ENCODE measurements around the gene LARP4B.
A peak's percentile ranks its signal among the peaks of the same experiment; 100 is the strongest.

Gene LARP4B

DNA sequence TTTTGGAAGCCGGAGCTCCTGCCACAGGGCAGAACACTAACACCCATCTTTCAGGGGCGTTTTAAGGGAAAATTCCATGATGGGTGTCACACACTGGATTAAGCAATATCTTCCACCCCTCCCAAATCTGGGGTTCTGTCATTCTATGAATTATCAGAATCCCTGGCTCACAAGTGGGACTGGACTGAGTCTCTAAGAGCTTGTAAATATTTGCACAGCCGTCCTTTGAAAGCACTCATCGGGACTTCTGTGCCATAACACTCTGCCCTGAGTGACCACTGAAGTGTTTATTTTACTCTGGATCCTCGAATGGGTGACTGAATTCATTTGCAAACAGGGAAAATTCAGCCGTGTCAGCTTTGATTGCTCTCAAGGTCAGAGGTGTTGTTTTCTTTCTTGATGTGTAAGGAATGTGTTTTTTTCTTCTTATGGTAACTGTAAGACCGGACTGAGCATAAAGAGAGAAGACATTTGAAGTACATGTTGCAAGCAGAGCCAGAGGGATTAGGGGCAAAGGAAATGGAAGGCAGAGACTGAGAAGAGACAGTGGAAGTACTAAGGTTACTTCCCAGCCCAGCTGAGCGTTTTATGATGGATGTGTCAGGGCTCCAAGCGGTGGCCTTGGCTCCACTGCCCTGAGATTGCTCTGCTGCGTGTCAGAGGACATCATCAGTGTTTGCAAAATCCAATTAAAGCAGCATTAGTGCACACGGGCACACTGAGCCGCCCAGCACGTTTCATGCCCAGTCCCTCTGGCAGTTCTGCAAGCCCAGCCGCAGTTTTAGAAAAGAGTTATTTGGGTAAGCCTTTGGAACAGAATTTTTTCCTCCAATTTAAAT lies 39.0 kb upstream of the LARP4B start:
- Histone ChIP-seq H3K4me3 (ENCODE audit: low read depth, low read length) (0 out of 2 replicates have a peak overlapping the region, but pooled peaks have one; percentile 21), H3K4me1 (ENCODE audit: control insufficient read depth, insufficient read depth, low read length, unreplicated experiment) (peaks cover 11% of the 10 kb centered on the region), H3K36me3 (ENCODE audit: insufficient read depth, low read length) (no peaks in the 10 kb centered on the region), H3K27me3 (ENCODE audit: insufficient read depth, low read length) (peaks cover 7% of the 10 kb centered on the region; the same call in 1 of the 2 replicates), H3K79me2 (ENCODE audit: control insufficient read depth, insufficient read depth, low read length, unreplicated experiment) (no peaks in the 10 kb centered on the region), H3K27ac (ENCODE audit: low read depth, low read length) (no peak overlapping the region), H2AFZ (ENCODE audit: low read length, unreplicated experiment) (peak overlapping the region; percentile 45)

DNA sequence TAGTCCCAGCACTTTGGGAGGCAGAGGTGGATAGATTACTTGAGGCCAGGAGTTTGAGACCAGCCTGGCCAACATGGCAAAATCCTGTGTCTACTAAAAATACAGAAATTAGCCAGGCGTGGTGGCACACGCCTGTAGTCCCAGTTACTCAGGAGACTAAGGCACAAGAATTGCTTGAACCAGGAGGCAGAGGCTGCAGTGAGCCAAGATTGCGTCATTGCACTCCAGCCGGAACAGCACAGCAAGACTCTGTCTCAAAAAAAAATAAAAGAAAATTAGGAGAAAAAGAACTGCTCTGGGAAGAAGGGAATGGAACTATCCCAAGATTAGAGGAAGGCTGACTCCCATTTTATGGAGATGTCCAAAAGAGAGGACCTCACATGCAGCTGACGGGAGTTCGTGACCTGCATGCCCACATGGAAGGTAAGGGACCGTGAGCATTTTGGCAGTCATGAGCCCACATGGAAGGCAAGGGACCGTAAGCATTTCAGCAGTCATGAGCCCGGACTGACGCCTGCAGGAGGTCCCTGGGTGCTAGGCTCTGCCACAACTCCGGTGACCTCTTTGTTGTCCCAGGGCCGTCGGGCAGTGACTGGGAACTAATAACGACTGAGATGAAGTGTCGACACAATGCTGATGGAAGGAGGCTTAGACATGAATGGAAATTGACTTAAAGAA lies 38.1 kb upstream of the LARP4B start:
- Histone ChIP-seq H3K4me1 (ENCODE audit: control insufficient read depth, insufficient read depth, low read length, unreplicated experiment) (peaks cover 11% of the 10 kb centered on the region), H3K79me2 (ENCODE audit: control insufficient read depth, insufficient read depth, low read length, unreplicated experiment) (no peaks in the 10 kb centered on the region), H2AFZ (ENCODE audit: low read length, unreplicated experiment) (no peak overlapping the region), H3K27ac (ENCODE audit: low read depth, low read length) (no peak overlapping the region), H3K36me3 (ENCODE audit: insufficient read depth, low read length) (no peaks in the 10 kb centered on the region), H3K27me3 (ENCODE audit: insufficient read depth, low read length) (peaks cover 7% of the 10 kb centered on the region; the same call in 1 of the 2 replicates), H3K4me3 (ENCODE audit: low read depth, low read length) (no peak overlapping the region)

DNA sequence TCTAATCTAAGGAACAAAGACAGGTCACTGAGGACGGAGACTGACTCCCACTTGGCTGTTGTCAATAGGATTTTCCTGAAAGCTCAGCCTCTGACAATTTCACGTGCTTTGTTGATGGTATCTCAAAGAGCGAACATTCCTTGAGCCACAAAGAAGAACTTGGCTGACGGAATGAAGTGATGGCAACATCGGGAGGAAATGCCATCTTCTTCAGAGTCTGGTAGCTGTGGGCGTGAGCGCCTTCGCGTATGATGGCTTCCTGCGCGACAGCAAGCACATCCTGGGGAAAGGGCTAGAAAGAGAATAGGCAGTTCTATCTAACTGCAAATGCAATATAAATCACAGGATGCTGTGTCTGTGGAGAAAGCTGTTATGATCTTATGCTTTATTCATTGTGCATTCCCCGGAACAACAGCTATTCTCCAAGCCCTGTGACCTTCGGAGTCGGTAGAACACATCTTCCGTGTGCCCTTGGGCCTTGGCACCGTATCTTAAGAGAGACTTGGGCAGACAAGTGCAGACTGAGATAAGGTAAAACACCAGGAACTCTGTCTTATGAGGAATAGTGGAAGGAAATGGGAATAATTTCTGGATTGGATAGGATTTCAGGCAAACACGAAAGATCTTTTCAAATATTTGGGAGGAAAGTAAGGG lies 37.2 kb upstream of the LARP4B start:
- Histone ChIP-seq H3K4me3 (ENCODE audit: low read depth, low read length) (no peak overlapping the region), H3K27ac (ENCODE audit: low read depth, low read length) (no peak overlapping the region), H3K36me3 (ENCODE audit: insufficient read depth, low read length) (no peaks in the 10 kb centered on the region), H3K27me3 (ENCODE audit: insufficient read depth, low read length) (peaks cover 7% of the 10 kb centered on the region; the same call in 1 of the 2 replicates), H3K4me1 (ENCODE audit: control insufficient read depth, insufficient read depth, low read length, unreplicated experiment) (peaks cover 11% of the 10 kb centered on the region), H2AFZ (ENCODE audit: low read length, unreplicated experiment) (no peak overlapping the region), H3K79me2 (ENCODE audit: control insufficient read depth, insufficient read depth, low read length, unreplicated experiment) (no peaks in the 10 kb centered on the region)

DNA sequence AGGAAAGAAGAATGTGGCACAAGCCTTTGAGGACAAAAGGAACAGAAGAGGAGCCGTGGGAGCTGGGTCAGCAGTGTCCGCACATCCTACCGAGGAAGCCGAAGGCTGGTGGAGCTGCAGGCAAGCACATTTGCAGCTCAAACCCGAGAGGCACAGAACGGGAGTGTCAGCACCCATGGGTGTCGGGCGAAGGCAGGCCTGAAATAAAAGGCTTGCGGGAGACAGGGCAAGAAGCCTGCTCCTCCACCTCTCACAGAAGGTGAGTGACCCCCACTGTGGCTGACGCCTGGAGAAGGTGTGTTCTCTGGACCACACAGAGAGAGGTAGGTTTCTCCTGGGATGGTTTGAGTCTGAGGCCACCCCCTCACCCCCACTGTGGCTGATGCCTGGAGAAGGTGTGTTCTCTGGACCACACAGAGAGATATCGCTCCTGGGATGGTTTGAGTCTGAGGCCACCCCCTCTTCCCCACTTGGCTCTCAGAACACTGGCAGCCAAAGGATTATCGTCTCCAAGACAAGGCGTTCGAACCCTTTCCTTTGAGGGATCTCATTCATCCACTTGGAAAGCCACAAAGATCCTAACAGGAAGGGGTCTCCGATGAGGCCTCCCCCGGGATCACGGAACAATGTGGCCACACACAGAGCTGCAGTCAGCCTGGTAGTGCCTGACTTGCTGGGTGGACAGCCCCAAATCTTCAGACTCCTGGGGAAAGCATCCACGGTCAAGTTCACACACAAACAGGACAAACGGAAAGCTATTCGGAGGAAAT lies 35.1 kb upstream of the LARP4B start:
- Histone ChIP-seq H3K27ac (ENCODE audit: low read depth, low read length) (no peak overlapping the region), H3K4me3 (ENCODE audit: low read depth, low read length) (no peak overlapping the region), H3K36me3 (ENCODE audit: insufficient read depth, low read length) (no peaks in the 10 kb centered on the region), H3K4me1 (ENCODE audit: control insufficient read depth, insufficient read depth, low read length, unreplicated experiment) (peaks cover 11% of the 10 kb centered on the region), H3K79me2 (ENCODE audit: control insufficient read depth, insufficient read depth, low read length, unreplicated experiment) (no peaks in the 10 kb centered on the region), H3K27me3 (ENCODE audit: insufficient read depth, low read length) (peaks cover 7% of the 10 kb centered on the region; the same call in 1 of the 2 replicates), H2AFZ (ENCODE audit: low read length, unreplicated experiment) (no peak overlapping the region)

DNA sequence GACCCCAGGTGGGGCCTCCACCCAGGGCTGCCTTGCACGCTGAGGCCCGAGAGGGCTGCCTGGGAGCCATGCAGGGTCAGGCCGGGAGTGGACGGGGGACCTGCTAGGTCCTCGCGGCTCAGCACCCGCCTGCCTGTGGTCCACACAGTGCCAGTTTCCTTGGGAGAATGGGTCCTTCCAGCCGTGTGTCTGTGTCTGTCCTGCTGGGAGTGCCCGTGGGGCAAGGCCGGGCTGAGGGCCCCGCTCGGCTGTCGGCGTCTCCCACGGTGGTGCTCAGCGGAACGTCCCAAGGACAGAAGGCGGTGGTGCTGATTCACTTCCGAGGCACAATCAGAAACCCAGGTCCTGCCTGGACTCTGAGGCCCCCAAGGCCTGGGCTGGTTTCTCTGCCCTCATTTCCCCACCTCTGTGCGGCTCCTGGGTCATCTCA lies 33.5 kb upstream of the LARP4B start:
- Histone ChIP-seq H3K27ac (ENCODE audit: low read depth, low read length) (no peak overlapping the region), H3K27me3 (ENCODE audit: insufficient read depth, low read length) (peaks cover 7% of the 10 kb centered on the region; the same call in 1 of the 2 replicates), H2AFZ (ENCODE audit: low read length, unreplicated experiment) (no peak overlapping the region), H3K79me2 (ENCODE audit: control insufficient read depth, insufficient read depth, low read length, unreplicated experiment) (no peaks in the 10 kb centered on the region), H3K36me3 (ENCODE audit: insufficient read depth, low read length) (no peaks in the 10 kb centered on the region), H3K4me3 (ENCODE audit: low read depth, low read length) (no peak overlapping the region), H3K4me1 (ENCODE audit: control insufficient read depth, insufficient read depth, low read length, unreplicated experiment) (no peaks in the 10 kb centered on the region)

DNA sequence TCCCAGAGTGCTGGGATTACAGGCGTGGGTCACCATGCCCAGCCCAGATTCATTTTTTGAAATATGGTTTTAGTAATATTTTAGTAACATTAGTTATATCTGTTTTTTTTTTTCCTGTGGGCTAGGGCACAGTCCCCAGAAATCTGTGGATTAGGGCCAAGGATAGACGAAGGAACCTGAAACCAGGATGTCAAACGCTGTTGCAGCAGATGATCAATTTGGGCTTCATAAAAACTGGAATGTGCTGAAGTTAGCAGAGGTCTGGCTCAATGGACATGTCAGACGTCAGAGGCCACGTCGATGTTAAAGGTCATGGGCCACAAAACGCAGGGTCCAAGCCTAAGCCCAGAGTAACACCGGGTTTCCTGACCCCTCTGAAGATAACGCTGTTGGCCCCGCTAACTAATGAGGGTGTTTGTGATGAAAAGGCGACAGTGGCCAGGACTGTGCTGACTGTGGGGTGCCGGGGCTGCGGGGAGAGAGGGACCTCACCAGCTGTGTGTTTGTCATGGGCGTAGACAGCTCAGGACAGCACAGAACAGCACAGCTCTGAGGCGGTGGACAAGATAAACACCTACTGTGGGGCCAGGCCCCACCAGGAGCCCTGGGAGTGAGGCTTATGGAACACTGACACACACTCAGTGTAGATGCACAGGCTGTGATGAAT lies 32.9 kb upstream of the LARP4B start:
- Histone ChIP-seq H3K36me3 (ENCODE audit: insufficient read depth, low read length) (no peaks in the 10 kb centered on the region), H2AFZ (ENCODE audit: low read length, unreplicated experiment) (no peak overlapping the region), H3K27ac (ENCODE audit: low read depth, low read length) (no peak overlapping the region)

DNA sequence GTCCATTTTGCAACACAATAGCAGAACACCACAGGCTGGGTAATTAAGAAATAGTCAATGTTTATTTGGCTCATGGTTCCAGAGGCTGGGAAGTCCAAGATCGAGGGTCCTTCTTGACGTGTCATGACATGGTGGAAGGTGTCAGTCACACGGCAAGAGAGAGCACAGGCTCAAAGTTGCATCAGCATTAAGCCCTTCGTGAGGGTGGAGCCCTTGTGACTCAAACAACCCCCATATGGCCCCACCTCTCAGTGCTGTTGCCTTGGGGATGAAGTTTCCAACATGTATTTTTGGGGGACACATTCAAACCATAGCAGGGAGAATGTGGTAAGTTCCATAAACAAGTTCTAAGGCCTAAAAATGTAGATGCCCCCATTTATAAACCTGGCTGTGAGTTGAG lies 32.1 kb upstream of the LARP4B start:
- no peak overlapping the region for H3K4me3 ChIP-seq (ENCODE audit: low read depth, low read length)
- H3K79me2 ChIP-seq (ENCODE audit: control insufficient read depth, insufficient read depth, low read length, unreplicated experiment), result no peaks in the 10 kb centered on the region
- H2AFZ ChIP-seq (ENCODE audit: low read length, unreplicated experiment), result no peak overlapping the region
- no peak overlapping the region for H3K27ac ChIP-seq (ENCODE audit: low read depth, low read length)
- peaks cover 9% of the 10 kb centered on the region for H3K27me3 ChIP-seq (ENCODE audit: insufficient read depth, low read length)
- H3K36me3 ChIP-seq (ENCODE audit: insufficient read depth, low read length), result no peaks in the 10 kb centered on the region
- H3K4me1 ChIP-seq (ENCODE audit: control insufficient read depth, insufficient read depth, low read length, unreplicated experiment), result no peaks in the 10 kb centered on the region

More for the DNA sequence above, 32.9 kb upstream of the LARP4B start:
- H3K79me2 ChIP-seq (ENCODE audit: control insufficient read depth, insufficient read depth, low read length, unreplicated experiment), result no peaks in the 10 kb centered on the region
- H3K4me3 ChIP-seq (ENCODE audit: low read depth, low read length), result no peak overlapping the region
- peaks cover 7% of the 10 kb centered on the region; the same call in 1 of the 2 replicates for H3K27me3 ChIP-seq (ENCODE audit: insufficient read depth, low read length)
- H3K4me1 ChIP-seq (ENCODE audit: control insufficient read depth, insufficient read depth, low read length, unreplicated experiment), result no peaks in the 10 kb centered on the region

DNA sequence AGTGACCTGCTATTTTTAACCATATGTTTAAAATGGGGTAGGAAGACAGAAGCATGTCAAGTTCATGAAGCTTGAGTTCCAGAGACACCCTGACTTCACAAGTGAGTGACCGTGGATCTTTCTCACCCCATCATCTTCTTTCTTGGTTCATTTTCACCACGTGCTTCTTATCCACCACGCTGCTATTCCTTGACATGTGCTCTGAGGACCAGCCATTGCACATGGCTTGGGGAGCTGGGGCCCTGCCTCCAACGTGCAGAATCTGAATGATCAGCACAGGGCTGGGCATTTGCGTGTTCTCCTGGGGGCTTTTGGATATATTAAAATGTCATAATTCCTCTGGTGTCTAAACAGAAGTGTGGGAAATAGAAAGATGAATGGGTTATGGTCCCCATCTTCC lies 31.7 kb upstream of the LARP4B start:
- Histone ChIP-seq H3K4me3 (ENCODE audit: low read depth, low read length) (no peak overlapping the region), H2AFZ (ENCODE audit: low read length, unreplicated experiment) (no peak overlapping the region), H3K27me3 (ENCODE audit: insufficient read depth, low read length) (peaks cover 9% of the 10 kb centered on the region), H3K36me3 (ENCODE audit: insufficient read depth, low read length) (no peaks in the 10 kb centered on the region), H3K27ac (ENCODE audit: low read depth, low read length) (no peak overlapping the region), H3K79me2 (ENCODE audit: control insufficient read depth, insufficient read depth, low read length, unreplicated experiment) (no peaks in the 10 kb centered on the region), H3K4me1 (ENCODE audit: control insufficient read depth, insufficient read depth, low read length, unreplicated experiment) (no peaks in the 10 kb centered on the region)

DNA sequence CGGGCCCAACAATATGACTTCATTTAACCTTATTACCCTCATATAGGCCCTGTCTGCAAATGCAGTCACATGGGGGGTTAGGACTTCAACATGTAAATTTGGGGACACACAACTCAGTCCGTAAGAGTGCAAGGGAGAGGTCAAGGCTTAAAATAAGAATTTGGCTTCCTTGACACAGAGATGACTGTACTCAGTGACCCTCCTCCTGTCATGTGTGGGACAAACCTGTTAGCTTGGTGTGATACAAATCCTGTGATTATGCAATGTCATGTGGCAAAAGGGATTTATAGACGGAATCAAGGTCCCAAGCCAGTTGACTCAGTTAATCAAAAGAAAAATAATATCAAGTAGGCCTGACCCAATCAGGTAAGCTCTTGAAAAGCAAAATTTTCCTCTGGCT lies 30.8 kb upstream of the LARP4B start:
- no peaks in the 10 kb centered on the region for H3K36me3 ChIP-seq (ENCODE audit: insufficient read depth, low read length)
- H3K4me3 ChIP-seq (ENCODE audit: low read depth, low read length), result no peak overlapping the region
- H3K4me1 ChIP-seq (ENCODE audit: control insufficient read depth, insufficient read depth, low read length, unreplicated experiment), result no peaks in the 10 kb centered on the region
- H3K27ac ChIP-seq (ENCODE audit: low read depth, low read length), result no peak overlapping the region
- no peaks in the 10 kb centered on the region for H3K79me2 ChIP-seq (ENCODE audit: control insufficient read depth, insufficient read depth, low read length, unreplicated experiment)
- H3K27me3 ChIP-seq (ENCODE audit: insufficient read depth, low read length), result peaks cover 9% of the 10 kb centered on the region; the same call in 1 of the 2 replicates
- no peak overlapping the region for H2AFZ ChIP-seq (ENCODE audit: low read length, unreplicated experiment)

DNA sequence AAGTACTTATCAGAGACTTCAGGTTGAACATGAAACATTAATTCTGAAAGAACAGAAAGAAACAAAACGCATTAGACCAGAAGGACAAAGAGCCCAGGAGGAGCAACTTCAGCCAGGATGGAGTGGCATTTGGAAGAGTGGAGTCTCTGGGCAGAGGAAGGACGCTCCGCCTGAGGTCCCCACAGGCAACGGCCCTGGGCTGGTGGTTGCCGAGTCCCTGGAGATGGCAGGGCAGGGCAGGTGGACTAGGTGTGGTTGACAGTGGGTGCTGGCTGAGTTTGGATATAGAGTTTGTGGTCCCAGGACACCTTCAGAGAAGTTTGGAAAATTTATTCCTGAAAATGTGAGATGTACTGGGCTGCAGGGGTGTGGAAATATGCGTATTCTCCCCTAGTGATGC lies 27.4 kb upstream of the LARP4B start:
- peaks cover 24% of the 10 kb centered on the region for H3K27me3 ChIP-seq (ENCODE audit: insufficient read depth, low read length)
- H3K36me3 ChIP-seq (ENCODE audit: insufficient read depth, low read length), result no peaks in the 10 kb centered on the region
- H3K4me1 ChIP-seq (ENCODE audit: control insufficient read depth, insufficient read depth, low read length, unreplicated experiment), result no peaks in the 10 kb centered on the region
- no peak overlapping the region for H3K27ac ChIP-seq (ENCODE audit: low read depth, low read length)
- H2AFZ ChIP-seq (ENCODE audit: low read length, unreplicated experiment), result no peak overlapping the region
- no peak overlapping the region for H3K4me3 ChIP-seq (ENCODE audit: low read depth, low read length)
- no peaks in the 10 kb centered on the region for H3K79me2 ChIP-seq (ENCODE audit: control insufficient read depth, insufficient read depth, low read length, unreplicated experiment)
